T-helper 2 cell treated with Interferon-gamma antibody and Interleukin-4, amounts not matched to agents 100 ng/mL and 5 ng/mL, for 36 hours (primary cell): ENCODE data around the gene TBX10. TPM values are rescaled to one million over a fixed set of nuclear protein-coding genes. Genes with fewer than 3 reads are reported as not detected.

Source experiments
- intact Hi-C: fragments of 100-400 bp; cut with micrococcal nuclease; formaldehyde crosslinking; loops from one replicate; pipeline ENCODE4 v1.15.1; 2023
- total RNA-seq: library from RNA; stranded (reverse); gene quantifications from 2 replicates; pipeline ENCODE4 v1.2.3, GENCODE V29; 2022

The TBX10 gene
- total RNA-seq, 1 donor from 2014 or later = not detected

GRCh38 chr11:67617243-67617953 is 22.2 kb downstream of the TBX10 start:
- intact Hi-C loops = no loop called here

DNA sequence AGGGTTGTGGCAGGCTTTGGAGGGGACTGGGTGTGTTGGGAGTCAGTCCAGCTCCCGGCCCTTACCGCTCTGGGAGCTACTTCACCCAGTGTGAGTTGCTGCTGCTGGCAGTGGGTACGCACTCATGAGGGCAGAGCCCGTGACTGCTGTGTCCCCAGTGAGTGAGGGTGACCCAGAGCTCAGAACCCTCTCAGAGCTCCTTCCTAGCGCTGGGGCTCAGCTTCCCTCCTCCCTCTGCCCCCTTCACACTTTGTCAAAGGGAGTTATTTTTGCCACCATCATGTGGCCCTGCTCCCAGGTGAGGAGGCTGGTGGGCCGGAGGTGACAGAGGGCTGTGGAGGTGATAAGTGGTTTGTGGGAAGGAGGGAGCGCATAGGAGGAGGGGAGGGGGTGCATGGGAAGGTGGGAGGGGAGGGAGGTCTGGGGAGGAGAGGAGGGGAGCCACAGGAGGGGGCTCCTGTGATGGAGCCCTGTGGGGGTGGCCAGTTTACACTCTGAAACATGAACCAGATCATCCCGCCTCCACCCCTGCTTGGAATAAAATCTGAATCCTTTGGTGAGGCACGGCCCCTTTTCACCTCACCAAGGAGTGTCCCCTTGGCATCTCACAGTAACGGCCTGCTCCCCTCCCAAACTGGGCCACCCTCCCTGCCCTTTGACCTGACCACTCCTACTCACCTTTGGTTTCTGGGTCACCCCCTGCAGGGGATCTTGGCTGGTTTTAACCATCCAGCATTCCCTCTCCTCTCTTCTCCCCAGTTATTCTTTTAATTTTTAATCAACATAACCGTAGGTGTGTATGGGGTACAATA is 22.9 kb downstream of the TBX10 start:
- intact Hi-C loops = no loop called here

DNA sequence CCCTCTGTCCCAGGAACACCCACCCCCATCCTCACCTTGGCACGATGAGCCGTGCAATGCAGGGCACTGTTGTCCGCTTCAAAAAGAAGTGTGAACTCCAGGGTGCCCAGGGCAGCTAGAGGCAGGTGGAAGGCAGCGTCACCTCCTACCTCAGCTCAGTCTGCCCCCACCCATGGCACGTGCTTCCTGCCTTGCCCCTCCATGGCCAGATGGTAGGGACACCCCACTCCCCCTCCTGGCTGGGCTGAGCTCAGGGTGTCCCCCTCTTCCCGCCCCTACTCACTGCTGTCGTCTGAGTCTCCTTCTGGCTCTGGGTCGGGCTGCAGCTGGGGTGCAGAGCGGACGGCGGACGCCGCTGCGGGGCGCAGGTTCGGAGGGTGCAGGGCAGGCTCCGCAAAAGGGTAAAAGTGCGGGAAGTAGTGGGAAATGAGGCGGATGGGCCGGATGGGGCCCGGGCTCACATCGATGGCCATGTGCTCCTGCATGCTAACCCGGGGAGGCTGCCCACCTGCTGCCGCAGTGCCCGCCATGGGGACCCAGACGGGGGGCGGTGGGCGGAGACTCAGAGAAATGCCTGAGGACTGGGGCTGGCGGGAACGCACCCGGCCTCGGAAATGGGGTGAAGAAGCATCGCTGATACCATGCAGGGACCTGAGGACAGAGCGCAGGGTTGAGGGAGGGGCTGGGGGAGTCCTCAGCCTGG is 23.7 kb downstream of the TBX10 start:
- intact Hi-C loops = no loop called here

- intact Hi-C loops = loop anchor here (1.0 kb wide), 2 partner anchors 9 to 14 kb away; partner anchors contain the start of genes NDUFV1 and NUDT8
Observed at GRCh38 chr11:67614730-67615714, 24.5 kb downstream of the TBX10 start.

DNA sequence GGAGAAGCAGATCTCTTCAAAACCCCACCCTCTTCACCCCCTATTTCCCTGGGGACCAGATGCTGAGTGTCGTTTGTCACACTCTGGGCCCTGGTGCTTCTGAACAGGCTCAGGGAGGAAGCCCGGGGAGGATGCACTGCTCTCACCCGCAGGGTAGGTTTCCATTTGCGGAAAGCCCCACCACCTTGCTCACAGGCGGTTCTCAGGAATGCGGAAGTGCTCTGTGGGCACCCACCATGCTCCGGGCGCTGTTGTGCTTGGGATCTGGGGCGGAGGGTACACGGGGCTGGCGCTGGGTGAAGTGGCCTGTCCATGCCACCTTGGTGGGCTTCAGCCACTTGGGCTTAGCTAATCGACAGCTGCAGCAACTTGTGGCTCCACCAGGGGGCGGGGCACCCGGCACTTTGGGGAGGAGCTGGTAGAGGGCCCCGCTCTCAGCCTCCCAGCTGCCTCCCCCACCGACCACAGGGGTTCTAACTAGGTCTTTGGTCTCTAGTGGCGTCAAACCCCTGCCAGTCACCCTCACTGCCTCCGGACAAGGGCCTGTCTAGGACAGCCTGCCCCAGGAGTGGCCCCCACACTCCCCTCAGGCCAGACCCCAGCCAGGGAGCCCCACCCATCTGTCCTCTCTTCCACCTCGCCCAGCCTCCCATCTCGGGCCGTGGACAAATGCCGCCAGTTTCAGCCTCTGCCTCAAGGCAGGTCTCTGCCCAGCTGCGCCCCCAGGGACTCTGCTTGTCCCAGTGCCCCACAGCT is 25.4 kb downstream of the TBX10 start:
- intact Hi-C loops = loop anchor here (1.0 kb wide), 2 partner anchors 8 to 15 kb away; partner anchors contain the start of genes NDUFV1 and NUDT8

GRCh38 chr11:67613313-67613959 is 26.1 kb downstream of the TBX10 start:
- intact Hi-C loops = no loop called here

GRCh38 chr11:67612751-67613150 is 26.8 kb downstream of the TBX10 start:
- intact Hi-C loops = no loop called here

DNA sequence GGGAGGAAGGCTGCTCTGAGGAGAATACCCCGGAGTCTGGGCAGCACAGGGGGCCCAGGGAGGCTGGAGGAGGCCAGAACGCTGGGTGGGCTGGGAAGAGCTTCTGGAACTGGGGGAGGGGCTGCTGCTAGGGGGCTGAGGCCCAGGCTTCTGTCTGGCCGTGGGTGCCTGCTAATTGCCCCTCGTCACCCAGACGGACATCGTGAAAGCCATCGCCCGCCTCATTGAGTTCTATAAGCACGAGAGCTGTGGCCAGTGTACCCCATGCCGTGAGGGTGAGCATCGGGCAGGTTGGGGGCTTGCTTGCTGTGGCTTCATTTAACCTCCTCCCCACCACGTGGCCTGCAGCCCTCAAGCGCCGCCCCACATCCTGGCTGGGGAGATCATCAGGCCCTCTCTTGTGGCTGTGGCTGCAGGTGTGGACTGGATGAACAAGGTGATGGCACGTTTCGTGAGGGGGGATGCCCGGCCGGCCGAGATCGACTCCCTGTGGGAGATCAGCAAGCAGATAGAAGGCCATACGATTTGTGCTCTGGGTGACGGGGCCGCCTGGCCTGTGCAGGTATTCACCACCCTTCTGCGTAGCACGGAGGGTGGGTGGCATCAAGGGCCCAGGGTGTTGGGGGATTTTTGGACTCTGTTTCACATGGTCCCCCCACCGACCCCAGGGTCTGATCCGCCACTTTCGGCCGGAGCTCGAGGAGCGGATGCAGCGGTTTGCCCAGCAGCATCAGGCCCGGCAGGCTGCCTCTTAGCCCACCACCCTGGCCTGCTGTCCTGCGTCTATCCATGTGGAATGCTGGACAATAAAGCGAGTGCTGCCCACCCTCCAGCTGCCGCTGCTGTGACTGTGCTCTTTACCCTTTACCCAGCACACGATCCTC is 27.6 kb downstream of the TBX10 start:
- intact Hi-C loops = no loop called here

DNA sequence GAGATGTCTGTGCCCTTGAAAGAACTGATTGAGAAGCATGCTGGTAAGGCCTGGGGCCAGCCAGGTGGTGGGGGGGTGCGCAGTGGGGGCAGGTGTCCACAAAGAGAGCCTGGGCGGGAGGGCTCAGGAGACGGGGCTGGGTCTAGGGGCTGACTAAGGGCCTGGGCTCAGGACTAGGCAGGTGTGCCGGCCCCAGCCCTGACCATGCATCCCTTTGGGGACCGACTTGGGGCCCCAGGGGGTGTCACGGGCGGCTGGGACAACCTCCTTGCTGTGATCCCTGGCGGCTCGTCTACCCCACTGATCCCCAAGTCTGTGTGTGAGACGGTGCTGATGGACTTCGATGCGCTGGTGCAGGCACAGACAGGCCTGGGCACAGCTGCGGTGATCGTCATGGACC is 28.4 kb downstream of the TBX10 start:
- intact Hi-C loops = no loop called here

DNA sequence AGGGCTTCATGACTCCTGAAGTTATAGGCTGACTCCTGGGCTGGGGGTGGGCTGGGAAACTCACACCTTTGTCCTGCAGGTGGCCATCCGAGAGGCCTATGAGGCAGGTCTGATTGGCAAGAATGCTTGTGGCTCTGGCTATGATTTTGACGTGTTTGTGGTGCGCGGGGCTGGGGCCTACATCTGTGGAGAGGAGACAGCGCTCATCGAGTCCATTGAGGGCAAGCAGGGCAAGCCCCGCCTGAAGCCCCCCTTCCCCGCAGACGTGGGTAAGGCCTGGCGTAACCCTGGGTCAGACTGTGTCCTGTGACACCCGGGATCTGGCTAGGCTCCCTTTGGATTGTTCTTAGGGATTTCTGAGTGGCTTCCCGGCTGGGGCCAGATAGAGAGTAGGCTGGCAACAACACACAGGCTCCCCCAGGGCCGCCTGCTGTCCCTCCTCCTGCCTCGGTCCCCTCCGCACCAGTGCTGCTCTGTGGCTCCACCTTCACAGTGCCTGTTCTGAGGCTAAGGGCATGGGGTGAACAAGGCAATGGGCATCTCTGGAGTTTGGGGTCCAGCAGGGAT is 29.2 kb downstream of the TBX10 start:
- intact Hi-C loops = no loop called here

DNA sequence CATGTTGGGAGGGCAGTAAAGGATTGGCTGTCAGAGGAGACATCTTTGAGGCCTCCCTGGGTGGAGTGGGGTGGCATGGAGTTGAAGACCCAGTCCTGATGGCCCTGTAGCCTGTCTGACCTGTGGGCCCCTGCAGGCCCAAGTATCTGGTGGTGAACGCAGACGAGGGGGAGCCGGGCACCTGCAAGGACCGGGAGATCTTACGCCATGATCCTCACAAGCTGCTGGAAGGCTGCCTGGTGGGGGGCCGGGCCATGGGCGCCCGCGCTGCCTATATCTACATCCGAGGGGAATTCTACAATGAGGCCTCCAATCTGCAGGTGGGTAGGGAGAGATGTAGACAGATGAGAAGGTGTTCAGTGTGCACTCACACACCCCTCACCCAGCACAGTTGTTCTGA is 30.2 kb downstream of the TBX10 start:
- intact Hi-C loops = no loop called here

DNA sequence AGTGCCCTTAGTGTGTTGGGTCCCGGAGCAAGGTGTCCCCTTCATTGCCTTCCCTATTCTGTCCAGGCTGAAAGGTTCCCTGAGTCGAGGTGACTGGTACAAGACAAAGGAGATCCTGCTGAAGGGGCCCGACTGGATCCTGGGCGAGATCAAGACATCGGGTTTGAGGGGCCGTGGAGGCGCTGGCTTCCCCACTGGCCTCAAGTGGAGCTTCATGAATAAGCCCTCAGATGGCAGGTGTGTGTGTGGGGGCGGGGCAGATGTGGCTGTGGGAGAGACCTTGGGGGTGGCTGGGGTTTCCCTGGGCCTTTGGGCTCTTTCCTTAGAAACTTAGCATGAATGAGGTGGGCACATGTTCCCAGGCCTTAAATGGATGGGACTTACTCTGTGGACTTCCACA is 31.1 kb downstream of the TBX10 start:
- intact Hi-C loops = no loop called here

- intact Hi-C loops = loop anchor here (2.0 kb wide), 1 partner anchor 21 kb away; the partner anchor contains the start of gene NUDT8
Observed at GRCh38 chr11:67607507-67607906, 32.1 kb downstream of the TBX10 start.

DNA sequence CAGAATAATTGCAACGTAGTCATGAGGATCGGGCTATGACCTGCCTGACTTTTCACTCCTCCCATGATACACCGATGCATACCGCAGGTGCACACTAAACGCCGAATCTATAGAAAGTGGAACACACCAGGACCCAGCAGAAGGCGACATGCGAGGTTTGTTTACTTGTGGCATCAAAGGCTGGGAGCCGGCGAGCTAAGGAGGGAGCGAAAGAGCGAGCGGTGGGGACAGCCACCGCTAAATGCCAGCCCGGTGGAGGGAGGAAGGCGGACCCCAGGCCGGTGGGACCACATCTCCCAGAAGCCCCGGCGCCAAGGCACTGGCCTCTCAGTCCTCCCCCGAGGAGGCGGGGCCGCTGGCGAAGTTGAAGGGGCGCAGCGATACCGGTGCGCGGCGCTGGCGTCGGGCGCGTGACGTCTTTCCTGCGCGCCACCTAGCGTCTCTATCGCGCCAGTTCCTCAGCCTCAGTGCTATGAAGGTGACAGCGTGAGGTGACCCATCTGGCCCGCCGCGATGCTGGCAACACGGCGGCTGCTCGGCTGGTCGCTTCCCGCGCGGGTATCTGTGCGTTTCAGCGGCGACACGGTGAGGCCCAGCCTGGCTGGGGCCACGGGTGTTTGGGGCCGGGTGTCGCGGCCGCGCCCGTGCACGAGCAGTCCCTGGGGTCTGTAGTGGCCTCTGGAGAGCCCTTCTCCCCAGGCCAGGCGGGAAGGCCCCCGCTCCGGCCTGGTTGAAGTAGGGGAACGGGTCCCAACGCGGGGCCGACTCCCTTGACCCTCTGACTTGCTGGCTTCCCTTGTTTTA is 32.9 kb downstream of the TBX10 start, which contains the start of gene NDUFV1:
NDUFV1 (plus strand) TSS at position 445 of the 804 bp plus-strand sequence; CDS start at position 514, 69 bp downstream.
- intact Hi-C loops = loop anchor here (1.0 to 2.0 kb wide), 4 partner anchors 8 to 253 kb away; partner anchors contain the start of genes CDK2AP2, NUDT8 and POLD4

DNA sequence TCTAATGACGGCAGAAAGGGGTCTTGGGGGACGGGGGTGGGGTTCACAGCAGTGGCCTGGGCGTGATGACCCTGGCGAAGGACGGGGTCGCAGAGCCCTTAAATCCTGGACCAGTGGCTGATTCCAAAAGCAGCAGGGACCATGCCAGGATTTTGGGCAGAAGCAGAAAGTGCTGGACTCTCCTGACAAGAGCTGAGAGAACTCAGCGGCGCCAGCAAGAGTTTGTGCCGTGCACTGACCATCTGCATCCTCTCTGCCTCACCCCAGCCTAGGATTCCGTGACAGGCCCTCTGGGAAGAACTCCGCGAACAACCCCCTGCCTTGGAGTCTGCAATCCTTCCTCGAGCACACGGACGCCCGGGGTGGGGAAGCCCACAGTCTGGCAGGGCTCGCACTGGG is 33.5 kb downstream of the TBX10 start:
- intact Hi-C loops = loop anchor here (1.0 to 2.0 kb wide), 4 partner anchors 8 to 253 kb away; partner anchors contain the start of genes CDK2AP2, NUDT8 and POLD4

- intact Hi-C loops = loop anchor here (1.0 to 2.0 kb wide), 4 partner anchors 9 to 252 kb away; partner anchors contain the start of genes CDK2AP2, NUDT8 and POLD4
Observed at GRCh38 chr11:67605231-67606011, 34.1 kb downstream of the TBX10 start.
